NB4 (cell line): ENCODE measurements around the gene SPOCK3.

Experiments used
- MYC ChIP-seq: IDR thresholded peaks from 2 replicates; pipeline ENCODE4 v1.6.1; 2011; ENCODE audit warnings: low read depth, low read length
- POLR2A ChIP-seq: IDR thresholded peaks from 2 replicates; pipeline ENCODE4 v1.6.1; 2011; ENCODE audit warnings: mild to moderate bottlenecking; ENCODE audit not compliant: insufficient read length; ENCODE audit errors: extremely low read depth
- TF ChIP-seq, protein P1 (sequence below): IDR thresholded peaks from one replicate; pipeline ENCODE4 v1.5.1; 2012; ENCODE audit warnings: low read depth, low read length
- TF ChIP-seq, protein P2 (sequence below): IDR thresholded peaks from 2 replicates; pipeline ENCODE4 v1.6.1; 2011; ENCODE audit warnings: low read depth, low read length

DNA sequence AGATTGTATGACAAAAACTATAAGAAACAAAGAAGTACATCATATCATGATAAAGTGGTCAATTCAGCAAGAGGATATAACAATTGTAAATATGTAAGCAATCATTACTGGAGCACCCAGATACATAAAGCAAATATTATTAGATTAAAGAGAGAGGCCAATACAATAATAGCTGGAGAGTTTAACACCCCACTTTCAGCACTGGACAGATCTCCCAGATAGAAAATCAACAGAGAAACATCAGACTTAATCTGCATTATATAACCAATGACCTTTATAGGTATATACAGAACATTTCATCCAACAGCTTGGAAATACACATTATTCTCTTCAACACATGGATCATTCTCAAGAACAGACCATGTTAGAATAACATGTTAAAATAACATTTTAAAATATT lies 128.4 kb downstream of the SPOCK3 start:
- no peak for TF ChIP-seq POLR2A
- TF ChIP-seq, protein P1, sequence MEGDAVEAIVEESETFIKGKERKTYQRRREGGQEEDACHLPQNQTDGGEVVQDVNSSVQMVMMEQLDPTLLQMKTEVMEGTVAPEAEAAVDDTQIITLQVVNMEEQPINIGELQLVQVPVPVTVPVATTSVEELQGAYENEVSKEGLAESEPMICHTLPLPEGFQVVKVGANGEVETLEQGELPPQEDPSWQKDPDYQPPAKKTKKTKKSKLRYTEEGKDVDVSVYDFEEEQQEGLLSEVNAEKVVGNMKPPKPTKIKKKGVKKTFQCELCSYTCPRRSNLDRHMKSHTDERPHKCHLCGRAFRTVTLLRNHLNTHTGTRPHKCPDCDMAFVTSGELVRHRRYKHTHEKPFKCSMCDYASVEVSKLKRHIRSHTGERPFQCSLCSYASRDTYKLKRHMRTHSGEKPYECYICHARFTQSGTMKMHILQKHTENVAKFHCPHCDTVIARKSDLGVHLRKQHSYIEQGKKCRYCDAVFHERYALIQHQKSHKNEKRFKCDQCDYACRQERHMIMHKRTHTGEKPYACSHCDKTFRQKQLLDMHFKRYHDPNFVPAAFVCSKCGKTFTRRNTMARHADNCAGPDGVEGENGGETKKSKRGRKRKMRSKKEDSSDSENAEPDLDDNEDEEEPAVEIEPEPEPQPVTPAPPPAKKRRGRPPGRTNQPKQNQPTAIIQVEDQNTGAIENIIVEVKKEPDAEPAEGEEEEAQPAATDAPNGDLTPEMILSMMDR: no peak
- TF ChIP-seq MYC: no peak
- TF ChIP-seq, protein P2, sequence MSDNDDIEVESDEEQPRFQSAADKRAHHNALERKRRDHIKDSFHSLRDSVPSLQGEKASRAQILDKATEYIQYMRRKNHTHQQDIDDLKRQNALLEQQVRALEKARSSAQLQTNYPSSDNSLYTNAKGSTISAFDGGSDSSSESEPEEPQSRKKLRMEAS: no peak
